Measurements from ENCODE around the gene P3H3. TPM values are rescaled to one million over a fixed set of nuclear protein-coding genes. Genes with fewer than 3 reads are reported as not detected.

P3H3 gene
- total RNA-seq, 6 donors from 2014 or later, result 2.7 to 15.7 (median 7.0) TPM

DNA sequence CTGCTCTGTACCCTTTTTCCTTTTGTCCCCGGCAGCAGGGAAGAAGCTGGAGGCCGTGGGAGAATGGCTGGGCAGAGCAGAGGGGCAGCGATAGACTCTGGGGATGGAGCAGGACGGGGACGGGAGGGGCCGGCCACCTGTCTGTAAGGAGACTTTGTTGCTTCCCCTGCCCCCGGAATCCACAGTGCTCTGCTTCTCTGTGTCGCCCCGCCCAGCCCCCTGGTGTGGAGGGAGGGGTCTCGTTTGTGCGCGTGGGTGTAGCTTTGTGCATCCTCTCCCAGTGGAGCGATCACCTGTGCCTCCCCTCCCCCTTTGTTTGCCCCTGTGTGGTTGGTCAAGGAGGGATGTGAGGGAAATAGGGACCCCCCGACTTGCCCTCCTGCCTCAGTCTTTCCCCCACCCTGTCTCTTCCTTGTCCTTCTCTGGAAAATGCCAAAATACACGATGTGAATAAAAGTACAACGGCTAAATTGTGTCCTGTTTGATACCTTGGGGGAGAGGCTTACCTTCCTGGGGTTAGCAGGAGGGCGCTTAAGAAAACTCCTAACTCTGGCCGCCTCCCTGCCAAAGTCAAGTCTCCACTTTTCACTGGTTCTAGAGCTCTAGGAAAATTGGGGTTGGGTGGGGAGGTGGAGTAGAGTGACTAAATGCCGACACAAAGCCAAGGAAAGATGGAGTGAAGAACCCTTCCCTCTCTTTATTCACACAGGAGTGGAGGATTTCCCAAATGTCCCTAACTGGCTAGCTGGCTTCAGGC lies 38.1 kb downstream of the P3H3 start:
- H3K27ac ChIP-seq, result peak overlapping the region; percentile 93 to 97 (median 96)
- peaks cover 17 to 70% (median 46%) of the 10 kb centered on the region in 4 donors for H3K36me3 ChIP-seq
- peak in 1 of 2 donors; percentile 62 for DNase-seq
- H3K4me1 ChIP-seq, result peaks cover 33 to 43% (median 37%) of the 10 kb centered on the region in 4 donors
- no peaks in the 10 kb centered on the region for H3K9me3 ChIP-seq
- peak overlapping the region in 3 of 4 donors; percentile 93 to 100 (median 99) for H3K4me3 ChIP-seq
- TF ChIP-seq POLR2AphosphoS5 (IDR thresholded peaks at IDR 0.05) (no peak), POLR2A (IDR thresholded peaks at IDR 0.05) (no peak), EP300 (IDR thresholded peaks at IDR 0.05) (no peak)
- TF ChIP-seq, protein P1, sequence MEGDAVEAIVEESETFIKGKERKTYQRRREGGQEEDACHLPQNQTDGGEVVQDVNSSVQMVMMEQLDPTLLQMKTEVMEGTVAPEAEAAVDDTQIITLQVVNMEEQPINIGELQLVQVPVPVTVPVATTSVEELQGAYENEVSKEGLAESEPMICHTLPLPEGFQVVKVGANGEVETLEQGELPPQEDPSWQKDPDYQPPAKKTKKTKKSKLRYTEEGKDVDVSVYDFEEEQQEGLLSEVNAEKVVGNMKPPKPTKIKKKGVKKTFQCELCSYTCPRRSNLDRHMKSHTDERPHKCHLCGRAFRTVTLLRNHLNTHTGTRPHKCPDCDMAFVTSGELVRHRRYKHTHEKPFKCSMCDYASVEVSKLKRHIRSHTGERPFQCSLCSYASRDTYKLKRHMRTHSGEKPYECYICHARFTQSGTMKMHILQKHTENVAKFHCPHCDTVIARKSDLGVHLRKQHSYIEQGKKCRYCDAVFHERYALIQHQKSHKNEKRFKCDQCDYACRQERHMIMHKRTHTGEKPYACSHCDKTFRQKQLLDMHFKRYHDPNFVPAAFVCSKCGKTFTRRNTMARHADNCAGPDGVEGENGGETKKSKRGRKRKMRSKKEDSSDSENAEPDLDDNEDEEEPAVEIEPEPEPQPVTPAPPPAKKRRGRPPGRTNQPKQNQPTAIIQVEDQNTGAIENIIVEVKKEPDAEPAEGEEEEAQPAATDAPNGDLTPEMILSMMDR (IDR thresholded peaks at IDR 0.05), result no peak
- H3K27me3 ChIP-seq, result no peaks in the 10 kb centered on the region
- 79 to 85% methylated on average over 18 to 19 of the region's 19 CpGs for WGBS, 2 donors
- no peak for ATAC-seq (ENCODE audit: low FRiP score in 2 of 2)

DNA sequence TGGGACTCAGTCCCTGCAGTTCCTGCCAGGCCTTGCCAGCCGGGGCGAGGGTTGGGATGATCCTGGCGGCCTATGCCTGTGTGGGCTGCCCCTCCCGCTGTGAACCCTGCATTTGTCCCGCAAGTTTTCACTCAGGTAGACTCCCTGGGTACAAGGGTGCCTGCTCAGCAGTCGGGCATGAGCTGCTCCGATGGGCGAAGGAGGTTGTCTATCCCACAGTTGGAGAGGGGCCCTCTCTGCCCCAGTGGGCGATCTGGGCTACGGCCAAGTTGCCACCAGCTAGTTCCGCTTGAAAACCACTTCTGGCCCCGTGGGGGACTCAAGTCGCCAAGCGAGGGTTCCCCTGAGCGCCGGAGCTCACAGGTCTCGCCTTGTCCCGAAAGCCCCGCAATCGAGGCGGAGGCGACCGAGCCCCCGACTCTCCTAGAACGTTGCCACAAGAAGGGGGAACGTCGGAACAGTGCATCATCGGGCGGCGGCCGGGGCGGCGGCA lies 38.8 kb downstream of the P3H3 start:
- peak overlapping the region; percentile 53 to 100 (median 96) for H3K4me3 ChIP-seq
- no peaks in the 10 kb centered on the region for H3K9me3 ChIP-seq
- peaks cover 10 to 65% (median 40%) of the 10 kb centered on the region in 4 donors for H3K36me3 ChIP-seq
- ATAC-seq (ENCODE audit: low FRiP score in 2 of 2) (peak; percentile 1 to 3), DNase-seq (peak; percentile 44 to 77)
- WGBS, 2 donors, result 0 to 3% methylated on average over 1 to 30 of the region's 33 CpGs
- no peaks in the 10 kb centered on the region for H3K27me3 ChIP-seq
- H3K4me1 ChIP-seq, result peaks cover 39 to 49% (median 43%) of the 10 kb centered on the region in 4 donors
- peak overlapping the region; percentile 93 to 97 (median 96) for H3K27ac ChIP-seq
- TF ChIP-seq, protein P1 (IDR thresholded peaks at IDR 0.05), result peak in 1 of 6 experiments; percentile 11
- no peak for TF ChIP-seq POLR2AphosphoS5 (IDR thresholded peaks at IDR 0.05)

DNA sequence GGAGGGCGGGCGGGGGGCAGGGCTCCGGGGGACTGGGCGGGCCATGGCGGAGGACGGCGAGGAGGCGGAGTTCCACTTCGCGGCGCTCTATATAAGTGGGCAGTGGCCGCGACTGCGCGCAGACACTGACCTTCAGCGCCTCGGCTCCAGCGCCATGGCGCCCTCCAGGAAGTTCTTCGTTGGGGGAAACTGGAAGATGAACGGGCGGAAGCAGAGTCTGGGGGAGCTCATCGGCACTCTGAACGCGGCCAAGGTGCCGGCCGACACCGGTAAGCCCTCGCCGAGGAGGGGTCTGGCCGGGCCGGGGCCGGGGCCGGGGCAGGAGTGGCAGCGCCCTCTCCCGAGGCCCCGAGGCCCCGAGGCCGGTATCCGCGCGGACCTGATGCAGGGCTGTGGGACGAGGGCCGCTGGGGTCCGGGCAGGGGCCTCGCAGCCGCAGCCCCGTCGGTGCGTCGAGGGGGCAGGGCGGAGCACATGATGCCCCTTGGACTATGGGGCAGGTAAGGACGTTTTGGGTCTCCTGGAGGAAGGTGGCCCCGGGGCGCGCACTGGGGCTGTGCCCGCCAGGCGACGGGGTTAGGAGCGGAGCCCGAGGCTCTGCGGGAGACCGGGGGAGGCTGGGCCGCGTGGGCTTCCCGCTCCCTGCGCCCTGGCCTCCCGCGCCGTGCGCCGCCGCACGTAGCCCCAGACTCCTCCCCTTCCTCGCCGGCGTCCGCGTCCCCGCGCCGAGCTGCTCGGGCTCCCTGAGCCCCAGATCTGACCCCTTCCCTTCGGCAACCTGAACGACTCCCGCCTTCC lies 39.4 kb downstream of the P3H3 start, which contains the start of gene TPI1:
TSS of gene TPI1 (plus strand) at position 119 of the 798 bp plus-strand sequence. CDS start at position 155, 36 bp downstream.
- H3K4me1 ChIP-seq, result peaks cover 42 to 56% (median 46%) of the 10 kb centered on the region in 4 donors
- peak in 1 of 4 donors; percentile 32 for TF ChIP-seq EP300 (IDR thresholded peaks at IDR 0.05)
- peak; percentile 98 to 100 for TF ChIP-seq POLR2AphosphoS5 (IDR thresholded peaks at IDR 0.05)
- TF ChIP-seq POLR2A (IDR thresholded peaks at IDR 0.05), result peak; percentile 96 to 99 (median 97)
- TF ChIP-seq, protein P1 (IDR thresholded peaks at IDR 0.05), result peak in 2 of 6 experiments; percentile 13 to 22
- no peaks in the 10 kb centered on the region for H3K27me3 ChIP-seq
- ATAC-seq (ENCODE audit: low FRiP score in 2 of 2), result peak; percentile 88 to 93
- H3K27ac ChIP-seq, result peak within 1 kb of the TSS; percentile 93 to 97 (median 96)
- H3K9me3 ChIP-seq, result no peaks in the 10 kb centered on the region
- DNase-seq, result peak; percentile 88 to 96
- peaks cover 8 to 59% (median 37%) of the 10 kb centered on the region in 4 donors for H3K36me3 ChIP-seq
- peak within 1 kb of the TSS; percentile 70 to 100 (median 96) for H3K4me3 ChIP-seq
- 0 to 1% methylated on average over 41 to 52 of the region's 86 CpGs for WGBS, 2 donors

DNA sequence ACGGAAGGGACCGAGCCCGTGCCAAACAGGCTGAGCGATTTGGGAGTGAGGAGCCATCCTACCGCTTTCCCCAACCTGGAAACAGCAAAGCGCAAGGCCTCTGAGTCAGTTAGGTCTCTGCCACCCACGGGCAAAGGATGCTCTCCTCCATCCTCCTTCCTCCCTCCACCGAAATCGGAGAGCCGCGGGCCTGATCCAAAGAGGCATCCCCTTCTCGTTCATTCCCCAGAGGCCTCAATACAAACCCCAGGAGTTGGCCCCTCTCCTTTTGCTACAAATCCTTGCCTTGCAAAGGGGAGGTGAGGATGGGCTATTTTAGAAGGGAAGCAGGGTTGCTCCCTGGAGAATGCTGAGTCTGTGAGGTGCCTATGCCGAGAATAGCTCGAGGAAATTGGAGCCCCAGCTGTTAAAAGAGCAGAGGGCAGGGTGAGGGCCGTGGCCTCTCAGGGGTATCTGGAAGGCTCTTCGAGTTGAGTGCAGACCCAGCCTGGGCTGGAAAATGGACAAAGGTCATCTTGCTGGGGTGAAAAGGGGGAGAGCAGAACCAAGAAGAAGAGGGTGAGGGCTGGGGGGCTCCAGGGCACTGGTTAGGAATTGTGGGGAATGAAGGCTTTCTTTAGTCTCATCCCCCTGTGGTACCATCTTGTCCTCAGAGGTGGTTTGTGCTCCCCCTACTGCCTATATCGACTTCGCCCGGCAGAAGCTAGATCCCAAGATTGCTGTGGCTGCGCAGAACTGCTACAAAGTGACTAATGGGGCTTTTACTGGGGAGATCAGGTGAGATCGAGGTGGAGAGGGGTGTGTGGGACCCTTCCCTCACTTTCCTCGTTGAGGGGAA lies 40.2 kb downstream of the P3H3 start:
- WGBS, 2 donors, result 12 to 13% methylated on average over 21 to 22 of the region's 22 CpGs
- Histone ChIP-seq H3K4me3 (peak overlapping the region; percentile 70 to 100 (median 96)), H3K27me3 (no peaks in the 10 kb centered on the region), H3K27ac (peak overlapping the region; percentile 93 to 97 (median 96)), H3K9me3 (no peaks in the 10 kb centered on the region), H3K36me3 (peaks cover 4 to 50% (median 31%) of the 10 kb centered on the region in 4 donors), H3K4me1 (peaks cover 42 to 58% (median 46%) of the 10 kb centered on the region in 4 donors)
- DNase-seq (no peak), ATAC-seq (ENCODE audit: low FRiP score in 2 of 2) (peak in 1 of 2 donors; percentile 0)
- TF ChIP-seq POLR2A (IDR thresholded peaks at IDR 0.05), result no peak
- no peak for TF ChIP-seq POLR2AphosphoS5 (IDR thresholded peaks at IDR 0.05)
- TF ChIP-seq EP300 (IDR thresholded peaks at IDR 0.05), result no peak
- TF ChIP-seq, protein P1 (IDR thresholded peaks at IDR 0.05), result no peak
